ENCODE data around the gene IGF2BP3.
"Not testable (repeated sequence)": the region's sequence is repeated elsewhere in the genome, so short reads cannot be mapped to it uniquely, and the experiment has no call there.

The IGF2BP3 gene

DNA sequence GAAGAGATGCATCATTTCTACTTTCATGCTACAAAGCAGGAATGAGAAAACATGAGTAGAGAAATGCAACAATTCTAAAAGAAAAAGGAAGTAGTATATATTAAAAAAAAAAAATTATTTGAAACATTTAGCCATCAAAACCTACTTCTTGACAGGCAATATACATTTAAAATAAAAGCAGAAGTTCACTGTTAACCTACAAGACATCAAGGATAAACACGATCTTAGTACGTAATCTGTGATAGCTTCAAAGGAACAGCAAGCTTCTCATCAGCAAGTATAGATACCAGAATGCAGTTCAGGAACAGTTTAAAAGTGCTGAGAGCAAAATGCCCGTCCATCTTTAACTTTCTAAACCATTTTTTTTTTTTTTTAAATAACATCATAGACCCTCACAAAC is 134.2 kb downstream of the IGF2BP3 start:
- no peak for DNase-seq

- DNase-seq, result no peak
These were observed 134.7 kb downstream of the IGF2BP3 start for GRCh38 chr7:23335621-23336020.

- no peak for DNase-seq
These were observed 135.2 kb downstream of the IGF2BP3 start for GRCh38 chr7:23335136-23335535.

GRCh38 chr7:23334482-23335056 is 135.7 kb downstream of the IGF2BP3 start:
- peak; percentile 74 for DNase-seq

GRCh38 chr7:23333671-23334246 is 136.5 kb downstream of the IGF2BP3 start:
- DNase-seq, result no peak

DNA sequence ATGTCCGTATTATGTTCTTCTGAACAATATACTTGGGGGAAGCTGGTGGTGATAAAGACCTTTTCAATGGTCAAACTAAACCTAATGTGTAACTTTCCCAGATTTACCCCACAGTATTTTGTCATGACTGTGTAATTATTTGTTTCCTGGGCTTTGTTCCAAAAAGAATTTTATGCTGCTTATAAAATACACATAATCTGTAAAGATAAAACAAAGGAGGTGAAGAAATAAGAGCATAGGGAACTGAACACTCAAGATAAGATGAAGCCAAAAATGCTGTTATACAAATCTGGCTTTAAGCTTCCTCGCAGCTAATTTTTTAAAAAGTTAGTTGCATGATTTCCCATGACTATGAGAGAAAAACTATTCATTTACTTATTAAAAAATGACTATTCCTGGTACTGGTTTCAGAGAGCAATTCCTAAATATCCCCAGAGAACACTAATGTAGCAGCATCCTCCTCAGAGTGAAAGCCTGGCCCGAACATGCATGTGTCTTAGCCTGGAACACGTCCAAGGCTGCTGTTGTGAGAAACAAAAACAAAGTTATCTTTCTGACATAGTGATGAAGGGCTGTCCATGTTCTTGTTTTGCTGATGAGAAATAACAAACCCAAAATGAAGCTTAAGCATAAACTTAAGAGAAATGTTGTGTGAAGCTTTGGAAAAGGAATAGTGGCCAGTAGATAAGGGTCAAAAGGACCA is 137.2 kb downstream of the IGF2BP3 start:
- no peak for DNase-seq

DNA sequence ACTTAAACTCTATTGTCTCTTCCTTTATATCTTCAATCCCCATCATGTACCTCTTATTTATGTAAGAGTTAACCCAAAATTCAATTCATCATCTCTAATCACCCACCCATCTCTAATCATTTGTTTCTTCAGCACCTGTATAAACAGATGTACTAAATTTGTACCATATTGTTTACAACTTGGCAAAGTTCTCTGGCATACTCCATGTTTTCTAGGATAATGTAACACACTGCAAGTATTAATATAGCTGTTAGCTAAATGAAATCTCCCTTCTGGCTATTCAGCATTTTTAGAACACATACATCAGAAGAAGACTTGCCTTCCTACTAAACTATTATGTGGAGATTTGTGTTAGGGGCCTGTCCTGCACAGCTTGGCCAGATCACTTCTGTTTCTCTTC is 138.1 kb downstream of the IGF2BP3 start:
- DNase-seq, result peak; percentile 18

DNA sequence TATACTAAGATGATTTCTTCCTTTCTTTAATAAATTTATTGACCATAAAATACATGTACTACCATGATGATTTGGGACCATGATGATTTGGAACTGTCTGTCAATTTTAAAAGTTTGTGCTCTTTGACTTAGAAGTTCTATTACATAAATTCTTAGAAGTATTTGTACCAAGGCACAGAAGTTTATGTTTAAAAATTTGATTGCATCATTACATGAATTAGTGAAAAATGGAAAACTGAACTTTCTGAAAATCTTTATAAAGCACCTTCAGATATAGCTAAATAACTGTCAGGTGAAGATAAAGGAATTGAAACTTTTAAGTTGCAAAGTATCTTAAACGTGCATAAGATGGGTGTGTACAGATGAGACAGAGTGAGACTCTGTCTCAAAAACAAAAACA is 139.2 kb downstream of the IGF2BP3 start:
- no peak for DNase-seq

- no peak for DNase-seq
These were observed 154.9 kb downstream of the IGF2BP3 start for GRCh38 chr7:23315366-23315765.

GRCh38 chr7:23312141-23312540 is 158.2 kb downstream of the IGF2BP3 start:
- not testable (repeated sequence) for DNase-seq

DNA sequence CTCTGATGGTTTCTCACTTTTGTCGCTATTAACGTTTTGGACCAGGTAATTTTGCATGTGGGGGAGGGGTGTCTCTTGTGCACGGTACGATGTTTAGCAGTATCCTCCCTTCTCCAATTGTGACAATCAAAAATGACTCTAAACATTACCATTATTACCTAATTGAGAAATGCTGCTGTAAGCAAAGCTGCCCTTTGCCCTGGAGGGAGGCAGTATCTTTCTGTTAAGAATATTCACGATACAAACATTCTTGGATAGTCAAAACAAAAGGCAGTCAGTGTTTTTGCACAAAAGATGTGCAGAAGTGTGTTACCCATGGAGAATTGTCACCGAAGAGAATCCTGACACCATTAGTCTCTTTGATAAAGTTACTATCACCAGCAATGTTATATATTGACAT is 161.5 kb downstream of the IGF2BP3 start:
- no peak for DNase-seq

GRCh38 chr7:23306936-23307521 is 163.3 kb downstream of the IGF2BP3 start:
- DNase-seq, result no peak

DNA sequence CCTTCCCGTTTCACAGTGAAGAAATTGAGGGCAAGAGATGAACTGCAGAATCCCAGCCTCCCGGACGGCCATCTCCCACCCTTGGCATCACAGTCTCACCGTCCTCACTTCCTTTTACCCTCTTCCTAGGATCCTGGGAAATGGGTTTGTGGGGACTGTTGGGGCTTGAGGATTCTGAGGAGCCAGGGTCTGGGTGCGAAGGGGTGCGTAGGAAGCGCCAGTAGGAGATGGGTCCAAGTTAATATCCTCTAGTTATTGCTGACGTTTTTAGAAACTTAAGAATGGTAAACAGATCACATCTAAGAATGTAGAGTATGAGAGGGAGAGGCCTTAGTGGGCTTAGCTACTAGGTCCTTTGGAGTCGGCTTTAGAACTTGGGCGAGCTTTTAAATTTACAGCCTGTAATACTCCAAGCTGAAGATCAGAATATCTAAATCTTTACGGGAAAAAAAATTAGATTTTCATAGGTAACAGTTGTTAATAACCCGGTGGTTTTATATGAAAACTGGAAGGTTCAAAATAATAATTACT is 170.5 kb downstream of the IGF2BP3 start:
- no peak for DNase-seq

GRCh38 chr7:23298885-23299769 is 171.2 kb downstream of the IGF2BP3 start, which contains the start of gene MALSU1:
MALSU1 (plus strand) TSS chr7:23299339; CDS start chr7:23299353, 14 bp downstream.
- DNase-seq, result peak; percentile 98

- no peak for DNase-seq
These were observed 172.0 kb downstream of the IGF2BP3 start for GRCh38 chr7:23298141-23298881.

DNA sequence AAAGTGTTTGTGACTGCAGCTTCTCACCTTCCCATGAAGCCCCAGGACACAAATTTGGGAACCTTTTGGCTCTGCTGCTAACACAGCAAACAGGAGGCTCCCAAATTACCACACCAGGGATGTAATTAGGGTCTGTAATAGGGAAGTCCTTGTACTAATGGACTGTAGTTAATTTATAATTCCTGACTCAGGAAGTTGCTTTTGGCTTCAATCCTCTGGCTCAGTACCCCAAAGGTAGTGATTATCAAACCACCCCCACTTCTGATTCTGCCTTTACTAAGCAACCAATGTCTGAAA is 174.9 kb downstream of the IGF2BP3 start:
- DNase-seq, result no peak

- DNase-seq, result no peak
These were observed 175.5 kb downstream of the IGF2BP3 start for GRCh38 chr7:23294549-23295400.

- DNase-seq, result no peak
These were observed 176.7 kb downstream of the IGF2BP3 start for GRCh38 chr7:23293500-23294073.

DNA sequence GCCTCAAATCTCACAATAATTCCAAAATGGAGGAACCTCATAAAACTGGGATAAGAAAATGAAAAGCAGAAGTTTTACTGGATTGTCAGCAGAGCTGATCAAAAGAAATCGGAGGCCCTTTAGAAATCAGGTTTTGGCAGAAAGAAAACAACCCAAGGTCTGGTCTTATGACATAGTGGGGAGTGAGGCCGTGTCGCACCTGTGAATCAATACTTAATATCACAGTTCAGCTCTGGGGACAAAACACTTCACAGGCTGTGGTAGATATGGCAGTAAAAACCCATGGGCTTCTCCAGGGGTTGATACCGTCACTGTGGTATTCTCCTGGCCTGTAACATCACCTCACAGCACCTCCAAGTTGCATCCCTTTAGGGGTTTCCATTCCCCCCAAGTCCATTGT is 177.7 kb downstream of the IGF2BP3 start:
- DNase-seq, result no peak

GRCh38 chr7:23291957-23292560 is 178.2 kb downstream of the IGF2BP3 start:
- DNase-seq, result no peak
